HepG2 (cell line): Measurements from ENCODE around the gene NTMT1. TPM values are rescaled to one million over a fixed set of nuclear protein-coding genes. Genes with fewer than 3 reads are reported as not detected.

Experiments used
- BCL6 ChIP-seq: IDR thresholded peaks from 2 replicates; pipeline ENCODE4 v1.6.1; 2016; ENCODE audit warnings: missing genetic modification reagents, missing compliant biosample characterization
- CEBPG ChIP-seq: IDR thresholded peaks from 2 replicates; pipeline ENCODE4 v1.6.1; 2016
- DNMT1 ChIP-seq: sonication (generic); formaldehyde crosslinking; IDR thresholded peaks from 2 replicates; pipeline ENCODE4 v1.5.1; 2020; ENCODE audit warnings: mild to moderate bottlenecking, missing genetic modification reagents
- HNF4G ChIP-seq, 2 experiments: sonication (generic) in 1 of 2; formaldehyde crosslinking in 1 of 2; IDR thresholded peaks; 2 replicates each; pipeline versions ENCODE4 v1.4.0 to v1.6.1; 2011 to 2020; ENCODE audit warnings: borderline replicate concordance in 2 of 2, low read depth in 2 of 2, mild to moderate bottlenecking in 2 of 2, low read length in 1 of 2, missing genetic modification reagents in 1 of 2, moderate library complexity in 1 of 2
- IKZF4 ChIP-seq: sonication (generic); formaldehyde crosslinking; IDR thresholded peaks from 2 replicates; pipeline ENCODE4 v1.5.1; 2020; ENCODE audit warnings: borderline replicate concordance, mild to moderate bottlenecking, low read depth, missing genetic modification reagents; ENCODE audit errors: not compliant biosample characterization
- IRF2 ChIP-seq: IDR thresholded peaks from 2 replicates; pipeline ENCODE4 v1.6.1; 2018; ENCODE audit warnings: missing genetic modification reagents, missing compliant biosample characterization
- KDM3A ChIP-seq: IDR thresholded peaks from 2 replicates; pipeline ENCODE4 v1.6.1; 2018; ENCODE audit warnings: low read depth, missing compliant biosample characterization
- MAFK ChIP-seq, 2 experiments: IDR thresholded peaks in 1 of 2; conservative IDR thresholded peaks in 1 of 2; 2 replicates each; pipeline ENCODE4 v1.6.1; 2011; ENCODE audit warnings: improper control_type of control experiment in 2 of 2, low read length in 2 of 2
- MEIS1 ChIP-seq: sonication (generic); formaldehyde crosslinking; IDR thresholded peaks from 2 replicates; pipeline ENCODE4 v1.9.0; 2021; ENCODE audit warnings: mild to moderate bottlenecking, missing genetic modification reagents, moderate library complexity, borderline replicate concordance
- SAFB2 ChIP-seq: sonication (generic); formaldehyde crosslinking; IDR thresholded peaks from 2 replicates; pipeline ENCODE4 v1.5.1; 2020; ENCODE audit warnings: missing genetic modification reagents, low read depth, mild to moderate bottlenecking, borderline replicate concordance
- SIN3A ChIP-seq: IDR thresholded peaks from 2 replicates; pipeline ENCODE4 v1.6.1; 2011; ENCODE audit warnings: low read depth, mild to moderate bottlenecking, control low read depth, low read length, borderline replicate concordance
- SOX6 ChIP-seq, 2 experiments: fragments of 450-650 bp in 1 of 2; sonication (generic) in 1 of 2; formaldehyde crosslinking in 1 of 2; IDR thresholded peaks; 2 replicates each; pipeline versions ENCODE4 v1.4.0 to v1.6.1; 2017 to 2020; ENCODE audit warnings: antibody characterized with exemption in 1 of 2, mild to moderate bottlenecking in 1 of 2, missing genetic modification reagents in 1 of 2
- TBX2 ChIP-seq: sonication (generic); formaldehyde crosslinking; IDR thresholded peaks from 2 replicates; pipeline ENCODE4 v1.5.0; 2020; ENCODE audit warnings: missing genetic modification reagents, mild to moderate bottlenecking, borderline replicate concordance
- ZNF383 ChIP-seq: sonication (generic); formaldehyde crosslinking; IDR thresholded peaks from 2 replicates; pipeline ENCODE4 v1.4.0; 2020; ENCODE audit warnings: missing genetic modification reagents, mild to moderate bottlenecking, borderline replicate concordance
- ZNF468 ChIP-seq: sonication (generic); formaldehyde crosslinking; IDR thresholded peaks from 2 replicates; pipeline ENCODE4 v1.8.0; 2022; ENCODE audit warnings: mild to moderate bottlenecking, moderate library complexity, missing genetic modification reagents
- polyA plus RNA-seq, 8 experiments: library from polyadenylated mRNA; depleted of rRNA in 3 of 8; stranded (reverse) in 7 of 8; unstranded in 1 of 8; fragments of >200 nt; fragmentation: Illumina TruSeq in 4 of 8; extraction: Trizol in 4 of 8; gene quantifications; 2 replicates each; pipeline versions ENCODE4 v1.2.1 to v1.2.3, GENCODE V29; 2011 to 2016; ENCODE audit warnings: low read depth in 4 of 8, missing spikeins in 1 of 8, mixed read lengths in 1 of 8; ENCODE audit not compliant: insufficient read depth in 1 of 8
- total RNA-seq, 5 experiments: library from RNA; depleted of rRNA; stranded (reverse); fragments of >200 nt; fragmentation: Illumina TruSeq; extraction: Trizol; gene quantifications; 2 replicates each; pipeline ENCODE4 v1.2.3, GENCODE V29; 2016; ENCODE audit warnings: low read depth in 1 of 5
- TF ChIP-seq, protein P1 (sequence below): sonication (generic); formaldehyde crosslinking; conservative IDR thresholded peaks from 2 replicates; pipeline ENCODE4 v1.4.0; 2020; ENCODE audit warnings: mild to moderate bottlenecking, missing genetic modification reagents, moderate library complexity
- TF ChIP-seq, protein P2 (sequence below): sonication (generic); formaldehyde crosslinking; IDR thresholded peaks from 2 replicates; pipeline ENCODE4 v1.9.0; 2022; ENCODE audit warnings: missing genetic modification reagents, mild to moderate bottlenecking, borderline replicate concordance
- TF ChIP-seq, protein P3 (sequence below): sonication (generic); formaldehyde crosslinking; IDR thresholded peaks from 2 replicates; pipeline ENCODE4 v1.4.0; 2020; ENCODE audit warnings: missing genetic modification reagents
- TF ChIP-seq, protein P4 (sequence below): sonication (generic); formaldehyde crosslinking; IDR thresholded peaks from 2 replicates; pipeline ENCODE4 v1.4.0; 2020; ENCODE audit warnings: missing genetic modification reagents

Gene NTMT1
- total and polyA plus RNA-seq, 2 of the 13 experiments (the other 11 are each of a cell fraction or from before 2014, with no cell fraction given), result 49.1 to 53.8 TPM

DNA sequence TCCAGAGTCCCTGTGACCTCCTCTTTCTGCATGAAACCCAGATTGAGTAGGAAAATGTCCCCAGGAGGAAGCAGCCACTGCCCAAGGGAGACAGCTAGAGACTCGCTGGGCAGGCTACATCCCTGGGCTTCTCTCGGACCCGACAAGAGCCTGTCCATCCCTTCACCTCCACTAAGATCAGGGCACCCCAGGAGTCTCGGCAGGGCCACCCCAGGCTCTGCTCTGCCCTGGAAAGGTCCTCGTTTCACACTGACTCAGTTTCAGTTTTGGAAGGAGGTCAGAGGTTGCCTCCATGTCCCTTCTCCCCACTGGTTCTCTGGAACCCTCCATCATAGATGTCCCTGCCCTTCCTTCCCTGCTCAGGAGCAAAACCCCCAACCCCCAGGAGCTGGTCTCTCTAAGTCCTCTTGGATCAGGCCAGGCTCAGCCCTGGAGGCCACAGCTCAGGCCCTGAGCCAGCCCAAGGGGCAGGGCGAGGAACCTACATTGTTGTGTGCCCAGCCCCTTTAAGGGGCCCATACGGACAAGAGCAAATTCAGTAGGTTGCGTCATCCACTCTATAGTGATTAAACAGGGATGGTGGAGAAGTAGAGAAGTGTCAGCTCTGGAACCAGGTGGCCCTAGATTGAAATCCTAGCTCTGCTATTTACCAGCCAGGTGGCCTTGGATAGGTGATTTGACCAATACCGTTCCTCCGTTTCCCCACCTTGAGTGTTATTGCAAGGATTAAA lies 42.5 kb upstream of the NTMT1 start (continued):
- TF ChIP-seq, protein P1, sequence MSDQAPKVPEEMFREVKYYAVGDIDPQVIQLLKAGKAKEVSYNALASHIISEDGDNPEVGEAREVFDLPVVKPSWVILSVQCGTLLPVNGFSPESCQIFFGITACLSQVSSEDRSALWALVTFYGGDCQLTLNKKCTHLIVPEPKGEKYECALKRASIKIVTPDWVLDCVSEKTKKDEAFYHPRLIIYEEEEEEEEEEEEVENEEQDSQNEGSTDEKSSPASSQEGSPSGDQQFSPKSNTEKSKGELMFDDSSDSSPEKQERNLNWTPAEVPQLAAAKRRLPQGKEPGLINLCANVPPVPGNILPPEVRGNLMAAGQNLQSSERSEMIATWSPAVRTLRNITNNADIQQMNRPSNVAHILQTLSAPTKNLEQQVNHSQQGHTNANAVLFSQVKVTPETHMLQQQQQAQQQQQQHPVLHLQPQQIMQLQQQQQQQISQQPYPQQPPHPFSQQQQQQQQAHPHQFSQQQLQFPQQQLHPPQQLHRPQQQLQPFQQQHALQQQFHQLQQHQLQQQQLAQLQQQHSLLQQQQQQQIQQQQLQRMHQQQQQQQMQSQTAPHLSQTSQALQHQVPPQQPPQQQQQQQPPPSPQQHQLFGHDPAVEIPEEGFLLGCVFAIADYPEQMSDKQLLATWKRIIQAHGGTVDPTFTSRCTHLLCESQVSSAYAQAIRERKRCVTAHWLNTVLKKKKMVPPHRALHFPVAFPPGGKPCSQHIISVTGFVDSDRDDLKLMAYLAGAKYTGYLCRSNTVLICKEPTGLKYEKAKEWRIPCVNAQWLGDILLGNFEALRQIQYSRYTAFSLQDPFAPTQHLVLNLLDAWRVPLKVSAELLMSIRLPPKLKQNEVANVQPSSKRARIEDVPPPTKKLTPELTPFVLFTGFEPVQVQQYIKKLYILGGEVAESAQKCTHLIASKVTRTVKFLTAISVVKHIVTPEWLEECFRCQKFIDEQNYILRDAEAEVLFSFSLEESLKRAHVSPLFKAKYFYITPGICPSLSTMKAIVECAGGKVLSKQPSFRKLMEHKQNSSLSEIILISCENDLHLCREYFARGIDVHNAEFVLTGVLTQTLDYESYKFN (CRISPR knock-in tag), result 0 out of 2 replicates have a peak, but pooled peaks have one; percentile 15
- TF ChIP-seq, protein P2, sequence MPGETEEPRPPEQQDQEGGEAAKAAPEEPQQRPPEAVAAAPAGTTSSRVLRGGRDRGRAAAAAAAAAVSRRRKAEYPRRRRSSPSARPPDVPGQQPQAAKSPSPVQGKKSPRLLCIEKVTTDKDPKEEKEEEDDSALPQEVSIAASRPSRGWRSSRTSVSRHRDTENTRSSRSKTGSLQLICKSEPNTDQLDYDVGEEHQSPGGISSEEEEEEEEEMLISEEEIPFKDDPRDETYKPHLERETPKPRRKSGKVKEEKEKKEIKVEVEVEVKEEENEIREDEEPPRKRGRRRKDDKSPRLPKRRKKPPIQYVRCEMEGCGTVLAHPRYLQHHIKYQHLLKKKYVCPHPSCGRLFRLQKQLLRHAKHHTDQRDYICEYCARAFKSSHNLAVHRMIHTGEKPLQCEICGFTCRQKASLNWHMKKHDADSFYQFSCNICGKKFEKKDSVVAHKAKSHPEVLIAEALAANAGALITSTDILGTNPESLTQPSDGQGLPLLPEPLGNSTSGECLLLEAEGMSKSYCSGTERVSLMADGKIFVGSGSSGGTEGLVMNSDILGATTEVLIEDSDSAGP (CRISPR knock-in tag), result peak; percentile 86
- TF ChIP-seq ZNF468 (CRISPR knock-in tag), result no peak
- TF ChIP-seq BCL6 (CRISPR knock-in tag), result no peak
- peak; percentile 58; the same call in 1 of the 2 replicates for TF ChIP-seq TBX2 (CRISPR knock-in tag)
- no peak for TF ChIP-seq ZNF383 (CRISPR knock-in tag)
- TF ChIP-seq MEIS1, result no peak
- no peak for TF ChIP-seq HNF4G (IDR thresholded peaks at IDR 0.05; ENCODE audit: borderline replicate concordance, low read depth, low read length)
- no peak for TF ChIP-seq HNF4G (CRISPR knock-in tag; IDR thresholded peaks at IDR 0.05; ENCODE audit: borderline replicate concordance, low read depth)
- no peak for TF ChIP-seq MAFK (conservative IDR thresholded peaks at IDR 0.05 in 1 of 2, IDR thresholded peaks at IDR 0.05 in 1 of 2; ENCODE audit: low read length in 2 of 2)
- TF ChIP-seq KDM3A, result no peak
- TF ChIP-seq SAFB2 (CRISPR knock-in tag), result no peak
- TF ChIP-seq SIN3A, result no peak
- TF ChIP-seq IRF2, result no peak
- TF ChIP-seq, protein P3, sequence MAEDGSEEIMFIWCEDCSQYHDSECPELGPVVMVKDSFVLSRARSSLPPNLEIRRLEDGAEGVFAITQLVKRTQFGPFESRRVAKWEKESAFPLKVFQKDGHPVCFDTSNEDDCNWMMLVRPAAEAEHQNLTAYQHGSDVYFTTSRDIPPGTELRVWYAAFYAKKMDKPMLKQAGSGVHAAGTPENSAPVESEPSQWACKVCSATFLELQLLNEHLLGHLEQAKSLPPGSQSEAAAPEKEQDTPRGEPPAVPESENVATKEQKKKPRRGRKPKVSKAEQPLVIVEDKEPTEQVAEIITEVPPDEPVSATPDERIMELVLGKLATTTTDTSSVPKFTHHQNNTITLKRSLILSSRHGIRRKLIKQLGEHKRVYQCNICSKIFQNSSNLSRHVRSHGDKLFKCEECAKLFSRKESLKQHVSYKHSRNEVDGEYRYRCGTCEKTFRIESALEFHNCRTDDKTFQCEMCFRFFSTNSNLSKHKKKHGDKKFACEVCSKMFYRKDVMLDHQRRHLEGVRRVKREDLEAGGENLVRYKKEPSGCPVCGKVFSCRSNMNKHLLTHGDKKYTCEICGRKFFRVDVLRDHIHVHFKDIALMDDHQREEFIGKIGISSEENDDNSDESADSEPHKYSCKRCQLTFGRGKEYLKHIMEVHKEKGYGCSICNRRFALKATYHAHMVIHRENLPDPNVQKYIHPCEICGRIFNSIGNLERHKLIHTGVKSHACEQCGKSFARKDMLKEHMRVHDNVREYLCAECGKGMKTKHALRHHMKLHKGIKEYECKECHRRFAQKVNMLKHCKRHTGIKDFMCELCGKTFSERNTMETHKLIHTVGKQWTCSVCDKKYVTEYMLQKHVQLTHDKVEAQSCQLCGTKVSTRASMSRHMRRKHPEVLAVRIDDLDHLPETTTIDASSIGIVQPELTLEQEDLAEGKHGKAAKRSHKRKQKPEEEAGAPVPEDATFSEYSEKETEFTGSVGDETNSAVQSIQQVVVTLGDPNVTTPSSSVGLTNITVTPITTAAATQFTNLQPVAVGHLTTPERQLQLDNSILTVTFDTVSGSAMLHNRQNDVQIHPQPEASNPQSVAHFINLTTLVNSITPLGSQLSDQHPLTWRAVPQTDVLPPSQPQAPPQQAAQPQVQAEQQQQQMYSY (CRISPR knock-in tag), result no peak
- TF ChIP-seq, protein P4, sequence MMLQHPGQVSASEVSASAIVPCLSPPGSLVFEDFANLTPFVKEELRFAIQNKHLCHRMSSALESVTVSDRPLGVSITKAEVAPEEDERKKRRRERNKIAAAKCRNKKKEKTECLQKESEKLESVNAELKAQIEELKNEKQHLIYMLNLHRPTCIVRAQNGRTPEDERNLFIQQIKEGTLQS (CRISPR knock-in tag), result peak; percentile 57; the same call in 1 of the 2 replicates
- TF ChIP-seq SOX6 (IDR thresholded peaks at IDR 0.05), result no peak
- TF ChIP-seq SOX6 (CRISPR knock-in tag; IDR thresholded peaks at IDR 0.05), result peak; percentile 74; the same call in 1 of the 2 replicates
- TF ChIP-seq IKZF4 (CRISPR knock-in tag), result no peak
- TF ChIP-seq CEBPG, result peak; percentile 94
- no peak for TF ChIP-seq DNMT1 (CRISPR knock-in tag)
